Fibroblast of mammary gland (primary cell): ENCODE measurements around the gene AFF2.

Experiments used
- DNase-seq: peaks from one replicate; pipeline ENCODE4 v3.0.0-alpha.2; 2010; ENCODE audit warnings: low read depth
- H3K4me3 ChIP-seq: 2 replicates; pipeline ENCODE4 v1.5.1; 2011; ENCODE audit warnings: low read depth, mild to moderate bottlenecking, low read length, moderate library complexity; ENCODE audit not compliant: control insufficient read depth
- CTCF ChIP-seq: conservative IDR thresholded peaks from 2 replicates; pipeline ENCODE4 v1.5.1; 2011; ENCODE audit warnings: low read depth, low read length, inconsistent platforms; ENCODE audit not compliant: control insufficient read depth, insufficient read depth

AFF2 gene

DNA sequence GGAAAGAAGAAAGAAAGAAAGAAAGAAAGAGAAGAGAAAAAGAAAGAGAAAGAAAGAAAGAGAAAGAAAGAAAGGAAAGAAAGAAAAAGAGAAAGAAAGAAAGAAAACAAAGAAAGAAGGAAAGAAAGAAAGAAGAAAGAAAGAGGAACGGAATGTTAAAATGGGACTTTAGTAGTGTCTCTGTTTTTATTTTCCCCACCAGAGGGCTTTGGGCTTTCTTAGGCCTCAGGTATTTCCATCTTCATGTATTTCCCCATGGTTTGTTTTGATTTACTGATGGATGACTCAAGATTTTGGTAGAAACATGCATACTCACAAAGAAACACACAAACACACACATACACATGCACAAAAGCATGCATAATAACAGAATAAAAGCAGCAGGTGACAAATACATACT lies 181.2 kb downstream of the AFF2 start:
- DNase-seq, result no peak
- no peak overlapping the region for H3K4me3 ChIP-seq
- no peak for TF ChIP-seq CTCF

- TF ChIP-seq CTCF, result no peak
- H3K4me3 ChIP-seq, result no peak overlapping the region
- no peak for DNase-seq
Observed at GRCh38 chrX:148682206-148682605, 181.8 kb downstream of the AFF2 start.

GRCh38 chrX:148691456-148691855 lies 191.0 kb downstream of the AFF2 start:
- no peak for DNase-seq
- H3K4me3 ChIP-seq, result no peak overlapping the region
- no peak for TF ChIP-seq CTCF

DNA sequence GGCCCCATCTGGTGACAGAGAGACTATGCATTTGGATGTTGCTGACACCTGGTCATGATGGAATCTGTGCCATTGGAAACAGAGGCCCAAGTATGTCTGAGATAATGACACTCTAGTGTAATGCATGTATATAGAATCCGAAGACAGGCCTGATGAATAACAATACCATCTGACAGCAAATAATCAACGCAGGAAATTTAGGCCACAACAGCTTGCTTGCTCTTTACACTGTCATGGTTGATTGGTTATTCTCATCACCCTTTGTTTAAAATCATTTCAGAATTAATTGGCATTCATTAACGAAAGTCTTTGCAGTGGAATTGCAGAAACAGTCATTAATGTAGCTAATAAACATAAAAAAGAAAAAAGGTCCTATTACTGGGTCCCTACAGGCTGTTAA lies 194.8 kb downstream of the AFF2 start:
- TF ChIP-seq CTCF, result no peak
- H3K4me3 ChIP-seq, result no peak overlapping the region
- no peak for DNase-seq

- no peak for TF ChIP-seq CTCF
- H3K4me3 ChIP-seq, result no peak overlapping the region
- DNase-seq, result no peak
Observed at GRCh38 chrX:148698221-148698620, 197.8 kb downstream of the AFF2 start.

DNA sequence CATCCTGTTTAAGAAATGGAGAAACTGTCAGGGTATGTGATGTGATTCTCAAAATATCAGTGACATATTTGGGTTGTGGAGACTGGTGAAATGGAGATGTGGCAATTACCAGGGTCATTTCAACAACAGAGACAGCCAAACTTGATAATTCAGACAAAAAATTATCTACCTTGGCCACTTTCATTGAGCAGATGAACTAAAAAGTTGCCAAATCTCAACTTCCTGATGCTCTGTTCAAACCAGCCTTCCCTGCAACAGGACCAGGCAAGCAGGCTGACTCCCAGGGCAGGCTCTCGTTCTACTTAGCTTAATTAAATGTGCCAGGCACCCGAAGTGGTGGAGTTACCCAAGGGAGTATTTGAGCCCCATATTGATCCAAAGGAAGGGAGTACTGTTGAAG lies 199.6 kb downstream of the AFF2 start:
- H3K4me3 ChIP-seq, result no peak overlapping the region
- TF ChIP-seq CTCF, result no peak
- DNase-seq, result no peak

GRCh38 chrX:148713981-148714380 lies 213.6 kb downstream of the AFF2 start:
- TF ChIP-seq CTCF, result no peak
- no peak for DNase-seq
- H3K4me3 ChIP-seq, result no peak overlapping the region
